ENCODE measurements around the gene NKX2-8.

NKX2-8 gene

DNA sequence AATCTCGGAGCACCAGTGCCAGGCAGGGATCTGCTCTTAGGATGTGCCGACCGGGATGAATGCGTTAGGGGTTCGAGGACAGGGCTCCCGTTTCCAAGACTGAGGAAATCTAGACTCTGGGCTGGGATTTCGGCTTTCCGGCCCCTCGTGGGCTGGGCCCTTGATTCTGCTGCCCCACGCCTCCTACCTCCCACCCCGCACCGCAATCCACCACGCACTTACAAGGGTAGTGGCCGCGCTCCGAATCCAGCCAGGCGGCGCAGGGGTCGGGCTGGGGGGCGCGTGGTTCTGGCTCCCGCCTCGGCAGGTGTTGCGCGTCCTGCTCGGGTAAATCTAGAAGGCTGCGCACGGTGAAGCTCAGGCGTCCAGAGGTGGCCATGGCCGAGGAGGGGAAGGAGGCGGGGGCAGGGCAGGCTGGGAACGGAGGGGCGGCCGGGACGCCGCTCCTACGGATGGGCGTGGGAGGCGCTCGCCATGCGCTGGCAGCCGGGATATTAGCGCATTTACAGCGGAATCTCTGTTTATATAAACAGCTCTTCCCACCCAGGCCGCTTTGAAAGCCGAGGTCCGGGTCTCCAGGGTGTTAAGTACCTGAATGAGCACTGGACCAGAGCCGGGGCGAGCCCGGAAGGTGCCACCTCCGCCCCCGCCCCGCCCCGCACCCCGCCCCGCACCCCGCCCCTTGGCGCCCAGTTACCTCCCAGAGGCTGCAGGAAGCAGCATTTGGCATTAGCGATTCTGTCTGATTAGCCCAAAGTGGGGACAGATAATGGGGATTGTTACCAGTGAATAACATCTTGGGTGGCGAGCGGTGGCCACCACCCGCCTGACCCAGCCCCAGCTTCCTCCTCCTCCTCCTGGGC, at the start of gene NKX2-8:
TSS of gene NKX2-8 (minus strand) at position 604 of the 863 bp plus-strand sequence. CDS start at position 379, 225 bp downstream.
- DNase-seq = no peak

DNA sequence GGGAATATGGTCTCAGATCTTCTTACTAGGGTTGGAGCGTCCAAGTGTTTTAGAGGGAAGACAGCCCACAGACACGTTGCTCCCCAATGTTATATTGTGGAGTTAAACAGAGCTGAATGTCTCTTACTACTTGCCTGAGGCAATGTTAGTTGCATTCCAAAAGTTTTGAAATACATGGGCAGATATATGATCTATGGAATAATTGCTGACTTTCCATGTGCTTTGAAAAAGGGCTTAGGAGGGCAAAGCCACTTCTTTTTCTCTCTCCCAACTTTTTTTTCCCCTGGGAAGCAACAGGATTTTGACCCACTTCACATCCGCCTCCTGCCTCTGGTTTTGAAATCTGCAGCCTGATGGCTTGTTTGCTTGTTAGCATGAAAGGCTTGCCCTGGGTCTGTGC, 45.6 kb upstream of the NKX2-8 start:
- DNase-seq = no peak

DNA sequence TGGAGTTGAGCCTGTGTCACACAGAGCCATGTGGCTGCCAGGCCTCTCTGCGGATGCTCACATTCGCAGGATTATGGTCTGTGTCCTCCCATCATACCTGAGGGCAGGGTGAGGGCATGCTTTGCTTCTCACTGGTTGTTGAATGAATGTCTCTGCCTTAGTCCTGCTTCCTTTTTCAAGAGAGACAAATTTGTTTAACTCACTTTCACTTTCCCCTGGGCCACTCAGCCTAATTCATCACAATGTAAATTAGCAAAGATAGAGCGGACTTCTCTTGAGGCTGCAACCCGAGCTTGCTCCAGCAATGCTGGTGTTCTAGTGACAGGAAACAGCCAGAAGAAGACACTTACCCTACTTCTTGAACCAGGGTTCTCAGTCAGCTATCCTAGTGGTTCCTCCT, 43.7 kb upstream of the NKX2-8 start:
- DNase-seq = no peak

DNA sequence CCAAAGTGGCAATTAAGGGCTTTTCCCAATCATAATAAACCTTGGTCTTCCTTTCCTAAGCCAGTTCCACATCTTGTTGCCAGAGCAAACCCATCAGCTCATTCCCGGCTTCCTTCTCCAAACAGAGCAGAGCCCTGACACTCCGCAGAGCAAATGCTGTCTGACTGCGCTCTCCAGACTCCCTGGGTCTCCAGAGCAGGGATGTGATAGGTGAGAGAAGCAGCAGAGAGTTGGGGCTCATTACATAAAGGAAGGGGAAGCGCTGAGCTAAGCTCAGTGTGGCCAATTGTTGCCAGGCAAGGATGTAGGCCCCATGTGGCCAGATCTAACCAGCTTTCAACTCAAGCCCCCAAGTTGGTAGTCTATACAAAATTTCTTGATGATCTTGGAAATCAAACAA, 43.0 kb upstream of the NKX2-8 start:
- no peak for DNase-seq

DNA sequence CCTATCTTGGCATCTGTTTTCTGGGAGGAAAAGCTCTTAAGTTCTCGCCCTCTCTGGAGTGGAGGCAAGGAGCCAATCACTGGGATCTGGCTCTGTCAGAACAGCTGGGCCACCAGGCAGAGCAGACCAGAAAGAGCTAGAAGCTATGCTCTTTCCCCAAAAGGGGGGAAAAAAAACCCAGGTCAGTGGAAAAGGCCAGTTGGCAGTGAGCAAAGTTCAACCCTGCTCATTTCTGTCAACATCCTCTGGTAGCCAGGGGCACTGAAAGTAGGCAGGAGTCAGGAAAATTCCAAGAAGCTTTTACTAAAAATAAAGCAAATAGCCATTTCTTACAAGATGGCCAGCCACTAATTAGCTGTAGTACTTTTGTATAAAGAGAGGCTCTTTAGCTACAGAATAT, 42.6 kb upstream of the NKX2-8 start:
- DNase-seq = no peak

DNA sequence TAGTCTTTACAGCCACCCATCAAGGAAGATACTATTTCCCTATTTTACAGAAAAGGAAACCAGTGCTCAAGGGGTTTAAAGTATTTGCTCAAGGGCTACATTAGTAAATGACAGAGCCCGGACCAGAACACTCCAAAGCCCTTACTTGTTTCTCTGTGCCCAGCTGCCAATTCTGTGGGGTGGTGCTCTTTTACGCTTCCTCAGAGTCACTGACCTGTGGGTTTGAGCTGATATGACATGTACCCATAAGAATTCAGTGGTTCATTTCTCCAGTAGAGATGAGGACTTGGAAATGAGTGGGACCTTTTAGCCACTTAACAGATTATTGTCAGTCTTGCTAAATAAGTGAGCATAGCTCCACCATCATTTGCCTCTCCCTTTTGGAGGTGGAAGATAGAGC, 37.4 kb upstream of the NKX2-8 start:
- no peak for DNase-seq

DNA sequence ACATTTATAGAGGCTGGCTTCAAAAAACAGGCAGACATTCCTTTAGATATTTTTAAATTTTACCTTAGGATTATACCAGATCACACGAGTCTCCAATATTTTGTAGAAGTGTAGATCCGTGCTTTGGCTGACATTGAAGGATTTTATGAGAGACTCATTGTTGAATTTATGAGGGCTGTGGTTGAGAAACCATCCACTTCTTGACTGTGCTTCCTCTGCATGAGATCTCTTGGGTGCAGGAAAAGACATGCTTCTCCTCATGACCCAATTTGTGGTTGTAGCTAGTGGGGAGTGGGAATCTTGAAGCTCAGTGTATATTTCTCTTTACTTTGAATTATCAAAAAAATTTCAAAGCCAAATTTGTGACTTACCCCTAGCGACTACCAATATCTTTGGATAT, 36.7 kb upstream of the NKX2-8 start:
- DNase-seq = no peak

DNA sequence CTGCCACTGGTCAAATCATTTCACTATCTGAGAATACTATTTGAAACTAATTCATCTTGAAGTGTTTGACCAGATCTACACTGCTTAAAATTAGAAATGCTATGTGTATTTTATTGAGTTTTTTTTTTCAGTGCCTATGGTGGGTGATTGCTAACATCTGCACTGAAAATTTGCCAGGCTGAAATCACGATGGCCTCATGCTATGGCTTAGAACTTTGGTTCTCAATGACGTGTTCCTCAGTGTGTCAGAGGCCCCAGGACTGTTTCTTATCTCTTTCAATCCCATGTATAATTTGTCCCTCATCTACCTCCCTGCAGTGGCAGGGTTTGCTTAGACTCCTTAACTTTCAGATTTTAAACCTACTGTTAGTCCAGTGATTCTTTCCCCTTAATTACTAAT, 36.2 kb upstream of the NKX2-8 start:
- DNase-seq = no peak

DNA sequence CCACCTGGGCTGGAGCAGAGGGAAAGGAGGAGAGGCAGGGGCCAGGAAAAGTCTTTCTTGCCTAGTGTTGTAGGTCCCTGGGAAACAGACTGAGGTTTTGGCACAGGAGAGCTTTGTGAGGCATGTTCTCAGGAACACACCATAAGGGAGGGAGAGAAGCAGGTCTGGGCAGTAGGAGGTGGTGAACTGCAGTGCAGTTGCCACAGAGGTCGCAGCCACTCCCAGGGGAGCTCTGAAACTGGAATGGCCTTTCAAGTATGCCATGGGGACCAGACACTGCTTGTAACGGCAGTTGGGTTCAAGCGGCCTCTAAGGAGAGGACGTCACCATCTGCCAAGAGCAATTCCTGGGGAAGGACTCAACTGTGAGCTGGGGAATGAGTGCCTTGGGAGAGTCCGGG, 35.4 kb upstream of the NKX2-8 start:
- DNase-seq = no peak

DNA sequence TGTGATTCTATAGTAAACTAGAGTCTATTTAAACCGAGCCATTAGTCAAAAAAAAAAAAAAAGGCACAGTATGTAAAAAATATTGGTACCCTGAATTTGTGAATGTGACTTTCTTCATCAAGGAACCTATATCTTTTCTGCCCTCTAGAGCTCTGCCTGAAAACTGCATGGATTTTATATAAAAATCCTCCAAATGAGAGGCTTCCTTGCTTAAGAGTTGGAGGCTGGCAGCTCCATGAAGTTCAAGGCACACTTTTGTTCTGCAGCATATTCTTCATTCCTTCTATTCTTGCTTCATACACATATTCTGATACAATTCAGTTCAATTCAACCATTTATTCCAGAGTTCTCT, 23.1 kb upstream of the NKX2-8 start:
- no peak for DNase-seq

DNA sequence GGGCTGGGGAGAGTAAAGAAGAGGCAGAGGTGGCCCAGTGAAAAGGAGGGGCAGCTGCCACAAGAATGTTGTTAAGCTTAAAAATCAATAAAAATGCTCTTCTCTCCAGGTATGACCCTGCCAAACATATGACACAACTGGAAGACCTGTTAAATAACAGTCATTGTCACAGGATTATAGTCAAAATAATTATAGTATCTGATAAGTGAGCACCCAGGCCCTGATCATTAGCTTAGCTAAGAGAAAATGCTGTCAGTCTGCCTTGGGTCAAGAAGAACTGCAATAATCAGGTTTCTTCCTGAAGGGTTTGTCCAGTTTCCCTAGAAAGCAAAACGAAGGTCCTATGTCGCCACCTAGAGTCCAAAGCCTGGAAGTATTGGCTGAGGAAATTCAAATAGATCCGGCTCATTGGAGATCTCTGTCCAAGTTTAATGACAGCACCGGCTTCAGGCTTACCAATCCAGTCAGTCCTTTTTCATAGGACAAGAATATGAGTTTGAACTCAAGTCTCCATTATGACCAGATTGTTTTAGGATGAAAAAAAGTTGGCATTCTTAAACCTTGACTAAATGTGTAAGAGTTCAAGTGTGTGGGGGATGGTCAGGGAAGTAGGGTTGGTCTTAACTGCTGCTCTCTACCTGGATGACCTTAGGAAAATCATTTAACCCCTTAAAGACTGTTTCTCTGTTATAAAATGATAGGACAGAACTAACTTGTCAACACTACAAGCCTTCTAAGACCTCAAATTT, 22.5 kb upstream of the NKX2-8 start:
- no peak for DNase-seq

DNA sequence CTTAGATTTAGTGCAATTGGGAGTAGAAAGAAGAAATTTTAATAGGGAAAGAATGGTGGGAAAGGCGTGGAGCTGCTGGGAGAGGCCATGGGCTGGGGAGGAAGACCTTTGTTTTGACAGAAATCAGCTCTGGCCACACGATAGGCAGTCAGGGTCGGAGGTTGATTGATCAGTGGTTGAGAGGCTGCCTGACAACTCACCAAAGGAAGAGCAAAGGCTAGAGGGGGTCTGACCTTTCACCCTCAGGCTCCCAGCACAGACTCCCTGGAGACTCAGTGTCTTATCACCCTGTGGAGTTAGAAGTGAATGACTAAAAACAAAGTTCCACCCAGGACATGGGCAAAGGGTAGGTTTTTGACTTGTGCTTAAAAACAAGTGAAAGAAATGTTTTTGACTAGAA, 18.0 kb upstream of the NKX2-8 start:
- no peak for DNase-seq

DNA sequence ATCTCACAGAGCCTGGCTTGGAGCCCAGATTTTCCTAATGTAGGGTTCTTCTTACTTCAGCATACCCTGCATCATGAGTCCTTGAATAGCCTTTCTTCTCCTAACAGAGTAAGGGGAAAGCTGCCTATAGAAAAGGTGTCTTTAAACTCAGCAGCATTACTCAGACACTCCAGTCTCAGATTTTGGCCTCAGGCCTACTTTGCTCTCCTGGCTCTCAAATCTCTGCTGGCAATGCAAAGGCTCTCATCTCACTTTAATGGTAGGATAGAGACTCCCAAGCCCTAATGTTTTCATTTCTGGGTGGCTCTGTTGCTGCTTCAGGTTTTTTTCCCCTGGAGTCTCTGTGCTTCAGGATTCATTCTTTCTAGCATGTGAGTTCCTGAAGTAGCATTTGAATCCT, 9.1 kb upstream of the NKX2-8 start:
- DNase-seq = no peak

DNA sequence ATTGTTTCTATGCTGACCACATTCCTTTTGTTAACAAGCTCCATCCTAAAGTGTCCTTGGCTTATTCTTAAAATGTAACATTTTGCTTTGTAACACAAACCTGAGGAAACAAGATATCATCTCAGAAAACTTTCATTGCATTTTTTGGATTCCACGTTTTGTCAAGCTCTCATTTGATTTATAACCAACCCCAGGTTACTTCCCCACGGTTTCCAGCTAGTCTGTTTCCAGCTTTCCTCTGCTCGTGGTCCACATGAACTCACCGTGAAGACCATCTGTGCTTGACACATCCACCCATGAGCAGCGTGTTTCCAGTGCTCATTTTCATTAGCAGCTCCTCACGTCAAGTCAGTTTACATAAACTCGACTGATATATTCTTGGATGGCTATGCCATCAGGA, 6.4 kb upstream of the NKX2-8 start:
- no peak for DNase-seq

DNA sequence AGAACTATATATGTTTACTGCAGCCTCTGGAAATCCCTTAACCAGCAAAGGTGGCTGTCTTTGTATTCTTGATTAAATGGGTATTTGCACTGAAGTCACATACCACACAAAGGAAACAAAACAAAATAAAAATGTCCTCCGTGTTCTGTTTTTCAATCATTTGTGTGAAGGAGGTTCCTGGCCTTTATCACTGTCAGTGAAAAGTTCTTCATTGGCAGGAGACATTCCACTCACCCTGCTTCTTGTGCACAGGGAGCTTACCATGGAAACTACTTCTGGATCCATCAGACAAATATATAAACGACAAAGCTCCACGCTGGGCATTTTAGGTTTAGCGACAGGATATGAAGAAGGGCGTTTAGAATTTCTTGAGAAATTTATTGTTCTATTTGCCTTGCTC, 5.7 kb upstream of the NKX2-8 start:
- DNase-seq = no peak

DNA sequence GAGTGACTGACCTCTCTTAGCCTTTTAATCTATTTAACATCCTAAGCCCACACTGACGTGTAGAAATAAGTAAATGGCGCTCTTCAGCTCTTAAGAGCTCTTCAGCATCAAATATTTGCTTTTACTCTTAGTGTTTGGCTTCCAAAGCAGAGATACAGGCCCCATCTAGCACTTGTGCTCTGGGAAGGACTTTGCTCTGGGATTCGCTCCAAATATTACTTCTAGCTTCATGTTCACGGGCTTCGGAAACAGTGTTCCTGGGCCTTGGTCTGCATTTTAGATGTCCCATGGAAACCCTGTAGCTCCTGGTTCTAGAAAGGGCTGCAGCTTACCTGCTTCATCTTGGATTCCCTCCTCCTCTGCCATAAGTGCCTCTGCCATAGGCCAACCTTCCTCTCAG, 2.7 kb upstream of the NKX2-8 start:
- no peak for DNase-seq

DNA sequence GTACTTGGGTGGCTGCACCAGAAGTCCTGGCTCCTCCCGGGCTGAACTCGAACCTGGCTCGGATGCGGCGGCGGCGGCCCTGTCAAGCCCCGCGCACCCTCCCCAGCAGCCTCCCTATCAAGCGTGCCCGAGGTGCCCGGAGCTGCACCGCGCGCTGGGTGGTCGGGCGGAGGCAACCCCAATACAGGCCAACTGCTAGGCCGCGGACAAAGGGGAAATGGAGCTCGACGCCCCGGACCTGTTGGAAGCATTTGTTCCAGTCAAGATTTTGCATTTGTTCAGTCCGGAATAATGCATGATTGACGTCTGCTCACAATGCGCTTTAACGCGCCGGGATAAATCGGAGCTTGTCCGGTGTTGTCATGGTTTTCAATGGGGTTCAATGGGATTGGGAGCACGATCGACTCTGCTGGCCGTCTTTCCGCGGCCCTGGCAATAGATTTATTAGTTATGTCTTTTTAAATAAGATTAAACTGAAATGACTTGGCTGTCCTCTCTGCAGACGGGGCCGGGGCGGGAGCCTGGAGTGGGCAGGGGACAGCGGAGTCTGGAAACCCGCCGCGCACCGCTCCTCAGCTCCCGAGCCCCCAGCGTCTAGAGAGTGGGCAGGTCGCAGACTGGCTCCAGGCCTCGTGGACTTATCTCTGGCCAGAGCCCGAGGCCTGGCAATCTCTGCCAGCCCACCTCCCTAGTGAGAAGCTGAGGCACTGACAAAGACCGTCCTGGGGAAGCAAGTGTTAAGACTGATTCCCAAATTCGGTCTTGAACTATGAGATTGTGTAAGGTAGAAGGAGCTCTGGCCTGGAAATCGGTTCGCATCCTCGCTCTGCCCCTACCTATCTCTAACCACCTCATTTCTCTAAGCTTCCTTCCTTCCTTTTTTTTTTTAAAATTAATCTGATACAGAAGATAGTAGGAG, 1.7 kb upstream of the NKX2-8 start:
- DNase-seq = no peak

DNA sequence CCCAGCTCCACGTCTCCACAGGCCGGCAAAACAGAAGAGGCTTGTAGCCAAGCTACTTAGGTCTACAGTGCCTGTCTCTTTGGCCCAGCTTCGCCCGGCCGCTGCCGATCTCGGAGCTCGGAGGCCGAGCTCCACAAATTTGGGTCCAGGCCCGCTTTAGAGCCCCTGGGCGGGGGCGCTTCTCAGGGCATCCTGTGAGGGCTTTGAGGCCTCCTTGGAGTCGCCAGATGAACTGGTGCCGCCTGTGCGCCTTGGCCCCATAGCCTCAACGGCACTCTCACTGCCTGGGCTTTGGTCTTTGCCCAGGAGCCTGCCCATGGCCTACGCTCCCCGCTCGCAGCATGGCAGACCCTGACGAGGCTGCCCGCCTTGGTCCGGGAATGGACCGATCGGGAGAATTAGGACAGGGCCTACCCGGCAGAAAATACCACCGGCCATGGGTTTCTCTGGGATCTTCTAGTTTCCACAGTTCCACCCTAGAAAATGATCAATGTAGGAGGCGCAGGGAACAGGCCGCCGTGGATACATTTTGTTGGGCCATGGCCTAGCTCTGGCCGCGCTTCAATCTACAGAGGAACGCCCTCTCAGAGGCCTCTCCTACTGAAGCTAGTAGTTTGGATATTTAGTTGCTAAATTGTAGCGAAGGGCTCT, 953 bp upstream of the NKX2-8 start:
- no peak for DNase-seq

DNA sequence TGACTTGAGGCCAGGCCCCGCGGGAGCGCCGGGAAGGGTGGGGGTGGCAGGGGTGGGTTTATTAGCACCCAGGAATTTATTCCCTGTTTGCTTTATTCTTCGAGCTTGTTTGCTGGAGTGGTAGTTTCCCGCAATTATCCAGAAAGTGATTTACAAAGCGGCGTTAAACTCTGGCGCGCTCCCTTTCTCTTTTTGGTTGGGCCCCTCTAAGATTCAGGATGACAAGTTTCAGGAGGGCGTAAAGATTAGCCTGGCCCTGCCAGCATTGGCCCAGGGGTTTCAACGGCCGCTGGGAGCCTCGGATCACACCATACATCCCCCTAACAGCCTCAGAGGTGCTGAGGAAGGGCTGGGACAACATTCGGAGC, 444 bp upstream of the NKX2-8 start:
- no peak for DNase-seq

DNA sequence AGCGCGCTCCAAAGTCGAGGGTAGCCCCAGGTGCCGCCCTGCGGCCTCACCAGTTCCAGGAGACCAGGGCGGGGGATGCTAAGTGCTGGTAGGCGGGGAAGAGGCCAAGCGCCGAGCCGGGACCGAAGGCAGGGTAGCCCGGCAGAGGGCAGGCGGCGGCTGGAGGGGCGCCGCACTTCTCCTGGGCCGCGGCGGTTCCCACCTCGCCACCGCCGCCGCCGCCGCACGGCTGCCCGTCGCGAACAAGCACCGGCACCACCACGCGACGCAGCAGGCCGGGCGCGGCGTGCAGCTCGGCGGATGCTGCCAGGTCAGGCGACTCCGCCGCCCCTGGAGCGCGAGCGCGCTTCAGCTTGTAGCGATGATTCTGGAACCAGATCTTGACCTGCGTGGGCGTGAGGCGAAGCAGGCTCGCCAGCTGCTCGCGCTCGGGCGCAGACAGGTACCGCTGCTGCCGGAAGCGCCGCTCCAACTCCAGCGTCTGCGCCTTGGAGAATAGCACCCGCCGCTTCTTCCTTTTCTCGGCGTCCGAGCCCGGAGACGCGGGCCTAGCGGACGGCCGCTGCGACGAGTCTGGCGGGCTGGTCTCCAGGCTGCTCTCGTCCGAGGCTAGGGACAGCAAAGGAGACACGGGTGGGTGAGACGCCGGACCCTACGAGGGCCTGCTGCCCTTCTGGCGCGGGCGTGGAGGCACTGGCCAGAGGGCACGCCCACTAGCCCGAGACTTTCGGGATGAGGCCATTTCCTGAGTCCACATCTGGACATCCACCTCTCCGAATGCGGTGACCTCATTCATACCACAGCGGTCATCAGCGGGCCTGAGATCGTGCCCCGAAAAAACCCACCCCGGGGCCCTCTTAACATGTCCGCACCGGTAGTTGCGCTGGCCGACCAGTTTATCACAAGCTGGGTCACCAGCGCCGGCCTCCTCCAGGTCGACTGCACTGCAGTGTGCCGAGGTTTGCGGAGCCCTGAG, 1.3 kb downstream of the NKX2-8 start:
- no peak for DNase-seq

DNA sequence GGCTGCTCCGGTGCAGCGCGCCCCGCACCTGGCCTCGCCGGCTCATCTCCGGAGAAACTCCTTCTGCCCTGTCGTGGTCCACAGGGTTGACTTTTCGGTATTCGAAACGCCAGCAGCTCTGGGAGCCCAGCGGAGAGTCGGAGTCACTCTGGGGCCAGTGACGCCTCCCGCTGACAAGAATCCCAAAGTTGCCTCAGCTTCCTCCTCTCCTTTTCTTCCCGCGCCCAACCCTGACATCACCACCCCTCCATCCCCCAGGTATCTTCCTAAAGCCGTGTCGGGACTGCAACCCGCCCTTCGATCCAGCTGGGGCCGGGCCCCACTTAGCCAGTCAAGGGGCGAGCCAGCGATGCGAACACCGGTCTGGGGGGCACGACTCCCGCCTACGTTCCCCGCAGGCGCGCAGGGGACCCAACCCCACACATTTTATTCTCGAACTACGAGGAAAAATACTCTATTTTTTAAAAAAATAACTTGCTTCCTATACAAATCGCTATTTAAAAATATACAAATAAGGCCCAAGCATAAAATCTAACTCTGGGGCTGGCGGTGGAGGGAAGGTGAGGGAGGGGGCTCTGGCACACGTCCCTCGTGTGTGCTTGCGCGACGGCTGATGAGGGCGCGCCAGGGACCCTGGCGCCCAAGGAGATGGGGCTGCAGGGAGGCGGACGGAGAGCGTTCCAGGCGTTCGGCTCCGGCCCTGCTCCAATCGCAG, 2.1 kb downstream of the NKX2-8 start:
- DNase-seq = no peak
